CD4-positive, alpha-beta memory T cell (primary cell): ENCODE measurements around the gene TOR1AIP1. TPM values are rescaled to one million over a fixed set of nuclear protein-coding genes. Genes with fewer than 3 reads are reported as not detected.
A peak's percentile ranks its signal among the peaks of the same experiment; 100 is the strongest.

Source experiments
- CTCF ChIA-PET: fragments of 350-600 bp; sonication (Branson Sonifier 250); formaldehyde crosslinking; loops from one replicate; lab custom pipeline; 2021; ENCODE audit warnings: inconsistent platforms; ENCODE audit not compliant: partially characterized antibody; lab: Charles Lee
- POLR2A ChIA-PET: fragments of 350-600 bp; sonication (Branson Sonifier 250); formaldehyde crosslinking; loops from one replicate; lab custom pipeline; 2021; ENCODE audit not compliant: partially characterized antibody; lab: Charles Lee
- DNase-seq, 5 donors: peaks; one replicate each; pipeline versions ENCODE4 v3.0.0 to v3.0.0-alpha.2; 2020 to 2022; ENCODE audit warnings: mixed read lengths in 1 of 5
- H3K27ac ChIP-seq: one replicate; pipeline ENCODE4 v1.7.0; 2013; ENCODE audit warnings: low read depth, low read length
- H3K27me3 ChIP-seq: 2 replicates; pipeline ENCODE4 v1.7.0; 2013; ENCODE audit warnings: mild to moderate bottlenecking, low read length, moderate library complexity; ENCODE audit not compliant: insufficient read depth
- H3K36me3 ChIP-seq: 2 replicates; pipeline ENCODE4 v1.7.0; 2013; ENCODE audit warnings: mild to moderate bottlenecking, low read length, moderate library complexity; ENCODE audit not compliant: insufficient read depth
- H3K4me1 ChIP-seq: 2 replicates; pipeline ENCODE4 v1.7.0; 2013; ENCODE audit warnings: mild to moderate bottlenecking, low read length, moderate library complexity; ENCODE audit not compliant: insufficient read depth
- H3K4me3 ChIP-seq, 2 donors: one replicate each; pipeline ENCODE4 v1.7.0; 2013; ENCODE audit warnings: low read length in 2 of 2, mild to moderate bottlenecking in 1 of 2
- H3K9me3 ChIP-seq, 2 donors: one replicate each; pipeline ENCODE4 v1.7.0; 2013; ENCODE audit warnings: low read length in 2 of 2, control low read depth in 1 of 2; ENCODE audit not compliant: control insufficient read depth in 1 of 2
- H3K27ac Mint-ChIP-seq, 7 donors: one replicate each; pipeline ENCODE4 v1.8.0; 2020 to 2021; ENCODE audit warnings: mixed read lengths in 7 of 7, mild to moderate bottlenecking in 6 of 7, inconsistent platforms in 3 of 7, moderate library complexity in 3 of 7
- H3K27me3 Mint-ChIP-seq, 2 donors: one replicate each; pipeline ENCODE4 v1.8.0; 2020 to 2021; ENCODE audit warnings: mixed read lengths in 2 of 2
- H3K36me3 Mint-ChIP-seq, 2 donors: one replicate each; pipeline ENCODE4 v1.8.0; 2020 to 2021; ENCODE audit warnings: mixed read lengths in 2 of 2, inconsistent platforms in 1 of 2, mild to moderate bottlenecking in 1 of 2
- H3K4me1 Mint-ChIP-seq, 4 donors: one replicate each; pipeline ENCODE4 v1.8.0; 2020 to 2021; ENCODE audit warnings: mixed read lengths in 4 of 4, mild to moderate bottlenecking in 1 of 4
- H3K4me3 Mint-ChIP-seq, 8 donors: one replicate each; pipeline ENCODE4 v1.8.0; 2020 to 2021; ENCODE audit warnings: mixed read lengths in 8 of 8, mild to moderate bottlenecking in 7 of 8, moderate library complexity in 6 of 8, inconsistent platforms in 3 of 8
- H3K9me3 Mint-ChIP-seq, 8 donors: one replicate each; pipeline ENCODE4 v1.8.0; 2020 to 2021; ENCODE audit warnings: mixed read lengths in 8 of 8, mild to moderate bottlenecking in 5 of 8, inconsistent platforms in 3 of 8, moderate library complexity in 1 of 8
- intact Hi-C: fragments of 100-400 bp; cut with micrococcal nuclease; formaldehyde crosslinking; loops from one replicate; pipeline ENCODE4 v1.15.1; 2023
- polyA plus RNA-seq, 2 donors: library from polyadenylated mRNA; unstranded; fragments of 300-500 nt; fragmentation: Illumina TruSeq; gene quantifications; one replicate each; pipeline ENCODE4 v1.2.3, GENCODE V29; 2021
- total RNA-seq, 2 experiments: library from RNA; stranded (reverse); gene quantifications; one replicate each; pipeline ENCODE4 v1.2.3, GENCODE V29; 2021

TOR1AIP1 gene
- total and polyA plus RNA-seq, 4 experiments from 2014 or later: 53.8 to 90.6 (median 70.1) TPM

DNA sequence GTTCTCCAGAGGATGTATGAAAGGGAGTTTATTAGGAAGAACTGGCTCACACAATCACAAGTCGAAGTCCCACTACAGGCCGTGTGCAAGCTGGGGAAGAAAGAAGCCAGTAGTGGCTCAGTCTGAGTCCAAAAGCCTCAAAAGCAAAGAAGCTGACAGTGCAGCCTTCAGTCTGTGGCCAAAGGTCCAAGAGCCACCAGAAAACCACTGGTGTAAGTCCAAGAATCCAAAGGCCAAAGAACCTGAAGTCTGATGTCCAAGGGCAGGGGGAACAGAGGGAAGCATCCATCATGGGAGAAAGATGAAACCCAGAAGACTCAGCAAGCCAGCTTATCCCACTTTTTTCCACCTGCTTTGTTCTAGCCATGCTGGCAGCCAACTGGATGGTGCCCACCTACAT is 51.1 kb downstream of the TOR1AIP1 start:
- Histone ChIP-seq H3K27ac (no peak overlapping the region), H3K27me3 (no peaks in the 10 kb centered on the region), H3K9me3 (no peaks in the 10 kb centered on the region), H3K36me3 (no peaks in the 10 kb centered on the region), H3K4me1 (no peaks in the 10 kb centered on the region), H3K4me3 (no peak overlapping the region)
- Mint-ChIP-seq H3K27me3 (peaks cover 3 to 6% of the 10 kb centered on the region in 2 donors), H3K36me3 (no peaks in the 10 kb centered on the region), H3K4me1 (no peaks in the 10 kb centered on the region), H3K9me3 (no peaks in the 10 kb centered on the region), H3K27ac (no peak overlapping the region), H3K4me3 (no peak overlapping the region)
- intact Hi-C loops: no loop called here
- no peak for DNase-seq
- ChIA-PET POLR2A (interaction anchor here (0.6 kb wide), 1 partner anchor 20 kb away, joined by 3 read pairs; no protein-coding TSS in a partner anchor), CTCF (no interaction called here)

DNA sequence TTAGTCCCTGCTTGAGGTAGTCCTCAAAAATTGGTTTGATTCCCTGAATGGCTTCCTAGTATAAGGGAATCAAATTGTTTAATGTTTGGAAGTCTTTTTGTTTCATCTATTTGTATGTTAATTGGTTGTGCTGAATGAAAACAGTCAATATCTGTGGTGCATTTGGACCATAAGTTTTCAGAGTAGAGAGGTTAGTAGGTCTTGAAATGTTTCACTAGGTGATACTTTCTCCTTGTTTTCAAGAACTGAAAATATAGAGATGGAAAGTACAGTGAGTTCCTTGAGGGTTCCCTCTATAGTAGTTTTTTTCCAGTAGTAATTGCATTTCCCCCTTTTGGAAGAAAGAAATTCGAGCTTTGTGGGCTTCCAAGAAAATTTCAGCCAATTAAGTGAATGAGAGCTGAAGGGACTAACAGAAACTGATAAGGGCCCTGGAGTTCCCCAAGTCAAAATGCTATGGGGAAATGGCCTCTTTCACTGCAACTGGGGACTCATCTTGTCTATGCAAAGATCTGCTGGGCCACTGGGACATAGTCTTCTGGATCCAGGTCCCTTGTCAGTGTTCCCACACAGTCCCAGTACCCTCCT is 53.9 kb downstream of the TOR1AIP1 start:
- ChIA-PET CTCF (no interaction called here), POLR2A (no interaction called here)
- no peaks in the 10 kb centered on the region for H3K4me1 Mint-ChIP-seq
- no peaks in the 10 kb centered on the region for H3K4me1 ChIP-seq
- peaks cover 3 to 6% of the 10 kb centered on the region in 2 donors for H3K27me3 Mint-ChIP-seq
- no peak overlapping the region for H3K4me3 Mint-ChIP-seq
- no peaks in the 10 kb centered on the region for H3K9me3 ChIP-seq
- no peak overlapping the region for H3K4me3 ChIP-seq
- H3K27me3 ChIP-seq: no peaks in the 10 kb centered on the region
- H3K9me3 Mint-ChIP-seq: no peaks in the 10 kb centered on the region
- H3K36me3 Mint-ChIP-seq: no peaks in the 10 kb centered on the region
- DNase-seq: no peak
- no peak overlapping the region for H3K27ac Mint-ChIP-seq
- no peak overlapping the region for H3K27ac ChIP-seq
- no peaks in the 10 kb centered on the region for H3K36me3 ChIP-seq
- intact Hi-C loops: no loop called here

DNA sequence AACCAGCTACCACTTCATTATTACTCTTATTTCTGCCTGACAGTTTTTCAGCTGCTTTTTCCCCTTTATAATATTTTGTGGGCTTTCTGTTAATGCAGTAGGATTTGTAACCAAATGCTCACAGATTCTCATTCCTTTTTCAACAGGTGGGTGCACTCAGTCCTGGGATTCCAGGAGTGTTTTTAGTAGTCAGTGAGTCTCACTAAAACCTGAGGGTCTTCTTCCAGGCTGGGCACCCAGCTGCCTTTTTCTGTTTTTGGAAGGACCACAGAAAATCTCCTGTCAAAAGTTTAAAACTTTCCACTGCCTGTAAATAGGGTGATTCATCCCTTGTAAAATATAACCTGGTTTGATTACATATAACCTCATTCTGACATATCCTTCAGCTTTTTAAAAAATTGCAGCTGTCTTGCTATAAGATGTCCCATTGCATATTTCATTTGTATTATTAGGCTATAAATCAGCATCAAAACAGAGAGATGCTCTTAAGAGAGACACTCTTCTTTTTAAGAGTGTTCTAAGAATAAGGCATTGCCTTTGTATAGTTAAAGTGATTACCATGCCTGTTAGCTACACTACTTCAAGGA is 55.7 kb downstream of the TOR1AIP1 start:
- H3K27me3 Mint-ChIP-seq: peaks cover 3 to 6% of the 10 kb centered on the region in 2 donors
- POLR2A ChIA-PET: no interaction called here
- Histone ChIP-seq H3K4me1 (no peaks in the 10 kb centered on the region), H3K9me3 (no peaks in the 10 kb centered on the region), H3K27ac (no peak overlapping the region), H3K27me3 (no peaks in the 10 kb centered on the region), H3K36me3 (no peaks in the 10 kb centered on the region), H3K4me3 (no peak overlapping the region)
- H3K27ac Mint-ChIP-seq: no peak overlapping the region
- DNase-seq: no peak
- CTCF ChIA-PET: interaction anchor here (0.8 kb wide), 1 partner anchor 128 kb away, joined by 3 read pairs; no protein-coding TSS in a partner anchor
- no peak overlapping the region for H3K4me3 Mint-ChIP-seq
- H3K36me3 Mint-ChIP-seq: no peaks in the 10 kb centered on the region
- H3K9me3 Mint-ChIP-seq: no peaks in the 10 kb centered on the region
- peaks cover 0 to under 1% (median under 1%) of the 10 kb centered on the region in 4 donors for H3K4me1 Mint-ChIP-seq
- intact Hi-C loops: no loop called here

DNA sequence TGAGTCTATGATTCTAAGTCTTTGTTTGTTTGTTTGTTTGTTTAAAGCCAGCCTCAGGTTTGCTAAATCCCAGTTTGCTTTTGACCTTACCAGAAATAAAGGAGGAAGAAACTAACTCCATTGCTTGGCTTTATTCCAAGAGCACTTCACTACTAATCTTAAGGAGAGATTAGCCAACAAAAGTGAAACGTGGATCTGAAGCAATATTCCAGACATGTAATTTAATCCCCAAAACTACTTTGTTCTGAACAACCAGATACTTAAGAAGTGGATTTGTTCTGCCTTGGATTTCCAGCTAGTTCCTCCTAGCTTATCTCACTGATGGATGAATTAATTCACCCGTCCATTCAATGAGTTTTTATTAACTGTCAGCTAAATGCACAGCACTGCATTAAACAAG is 56.7 kb downstream of the TOR1AIP1 start:
- H3K27me3 ChIP-seq: no peaks in the 10 kb centered on the region
- DNase-seq: no peak
- ChIA-PET POLR2A (no interaction called here), CTCF (no interaction called here)
- Mint-ChIP-seq H3K27me3 (peaks cover 3 to 6% of the 10 kb centered on the region in 2 donors), H3K9me3 (no peaks in the 10 kb centered on the region), H3K4me3 (no peak overlapping the region), H3K36me3 (no peaks in the 10 kb centered on the region), H3K4me1 (peaks cover 0 to 2% (median under 1%) of the 10 kb centered on the region in 4 donors), H3K27ac (no peak overlapping the region)
- no peak overlapping the region for H3K4me3 ChIP-seq
- H3K4me1 ChIP-seq: no peaks in the 10 kb centered on the region
- H3K9me3 ChIP-seq: no peaks in the 10 kb centered on the region
- no peak overlapping the region for H3K27ac ChIP-seq
- H3K36me3 ChIP-seq: no peaks in the 10 kb centered on the region
- intact Hi-C loops: no loop called here

DNA sequence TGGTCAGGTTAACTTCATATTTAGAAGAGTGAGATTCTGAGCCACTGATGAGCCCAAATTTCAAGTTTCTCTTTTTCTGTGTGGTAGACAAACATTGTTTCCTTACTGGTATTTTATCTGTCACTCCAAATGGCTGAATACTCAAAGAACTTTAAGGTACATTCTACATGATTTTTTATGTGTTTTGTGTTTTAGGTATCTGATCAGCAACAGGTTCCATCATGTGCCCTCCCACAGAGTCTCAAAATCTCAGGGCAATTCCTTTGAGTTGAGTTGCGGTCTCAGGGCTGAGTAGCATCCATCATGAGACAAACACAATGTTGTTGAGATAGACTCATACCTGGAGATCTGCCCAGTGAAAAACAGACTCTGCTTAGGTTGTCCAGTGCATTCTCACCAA is 57.9 kb downstream of the TOR1AIP1 start:
- POLR2A ChIA-PET: interaction anchor here (0.8 kb wide), 1 partner anchor 14 kb away, joined by 3 read pairs; no protein-coding TSS in a partner anchor
- H3K4me3 Mint-ChIP-seq: no peak overlapping the region
- Histone ChIP-seq H3K27ac (no peak overlapping the region), H3K4me3 (no peak overlapping the region), H3K36me3 (no peaks in the 10 kb centered on the region), H3K27me3 (no peaks in the 10 kb centered on the region), H3K4me1 (no peaks in the 10 kb centered on the region), H3K9me3 (no peaks in the 10 kb centered on the region)
- DNase-seq: no peak
- no peak overlapping the region for H3K27ac Mint-ChIP-seq
- H3K36me3 Mint-ChIP-seq: no peaks in the 10 kb centered on the region
- intact Hi-C loops: no loop called here
- CTCF ChIA-PET: no interaction called here
- H3K9me3 Mint-ChIP-seq: no peaks in the 10 kb centered on the region
- H3K4me1 Mint-ChIP-seq: peaks cover 0 to 2% (median under 1%) of the 10 kb centered on the region in 4 donors
- H3K27me3 Mint-ChIP-seq: peaks cover 3% of the 10 kb centered on the region in 2 donors

DNA sequence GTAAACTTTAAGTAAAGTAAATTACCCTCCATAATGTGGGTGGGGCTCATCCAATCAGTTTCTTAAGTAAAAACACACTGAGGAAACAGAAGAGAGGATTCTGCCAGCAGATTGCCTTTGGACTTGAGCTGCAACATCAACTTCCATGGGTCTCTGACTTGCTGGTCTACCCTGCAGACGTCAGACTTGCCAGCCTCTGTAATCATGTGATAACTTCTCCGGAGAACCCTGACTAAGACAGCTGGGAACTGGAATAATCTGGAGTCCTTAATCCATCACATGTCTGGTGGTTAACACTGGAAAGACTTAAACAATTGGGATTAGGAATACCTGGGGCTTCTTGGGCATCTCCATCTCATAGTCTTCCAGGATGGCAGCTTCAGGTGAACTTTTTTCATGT is 59.4 kb downstream of the TOR1AIP1 start:
- H3K27me3 ChIP-seq: no peaks in the 10 kb centered on the region
- H3K4me1 ChIP-seq: no peaks in the 10 kb centered on the region
- Mint-ChIP-seq H3K27me3 (peaks cover 0 to 3% of the 10 kb centered on the region in 2 donors), H3K4me1 (peaks cover 0 to 2% (median under 1%) of the 10 kb centered on the region in 4 donors), H3K9me3 (no peaks in the 10 kb centered on the region), H3K36me3 (no peaks in the 10 kb centered on the region), H3K27ac (no peak overlapping the region), H3K4me3 (no peak overlapping the region)
- intact Hi-C loops: no loop called here
- no peak for DNase-seq
- no peaks in the 10 kb centered on the region for H3K9me3 ChIP-seq
- no peak overlapping the region for H3K4me3 ChIP-seq
- H3K36me3 ChIP-seq: no peaks in the 10 kb centered on the region
- ChIA-PET CTCF (interaction anchor here (1.0 kb wide), 1 partner anchor 11 kb away, joined by 5 read pairs; no protein-coding TSS in a partner anchor), POLR2A (no interaction called here)
- H3K27ac ChIP-seq: no peak overlapping the region

DNA sequence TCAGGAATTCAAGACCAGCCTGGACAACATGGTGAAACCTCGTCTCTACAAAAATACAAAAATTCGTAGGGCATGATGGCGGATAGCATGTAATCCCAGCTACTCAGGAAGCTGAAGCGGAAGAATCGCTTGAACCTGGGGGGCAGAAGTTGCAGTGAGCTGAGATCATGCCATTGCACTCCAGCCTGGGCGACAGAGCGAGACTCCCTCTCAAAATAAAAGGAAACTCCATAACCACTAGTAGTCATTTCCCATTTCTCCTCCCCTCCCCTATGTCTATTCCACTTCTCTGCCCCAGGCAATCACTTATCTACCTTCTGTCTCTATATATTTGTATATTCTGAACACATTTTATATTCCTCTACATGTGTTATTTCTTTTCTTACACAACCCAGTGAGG is 68.6 kb downstream of the TOR1AIP1 start:
- H3K36me3 Mint-ChIP-seq: peaks cover 0 to 5% of the 10 kb centered on the region in 2 donors
- H3K4me1 Mint-ChIP-seq: peaks cover 15 to 31% (median 23%) of the 10 kb centered on the region in 4 donors
- no peaks in the 10 kb centered on the region for H3K27me3 Mint-ChIP-seq
- ChIA-PET CTCF (interaction anchor here (1.1 kb wide), 1 partner anchor 136 kb away, joined by 4 read pairs; no protein-coding TSS in a partner anchor), POLR2A (interaction anchor here (2.0 kb wide), 1 partner anchor 68 kb away, joined by 11 read pairs; the partner anchor contains the start of gene TOR1AIP1)
- Histone ChIP-seq H3K27me3 (no peaks in the 10 kb centered on the region), H3K4me1 (peaks cover 22% of the 10 kb centered on the region), H3K4me3 (no peak overlapping the region), H3K9me3 (no peaks in the 10 kb centered on the region), H3K36me3 (no peaks in the 10 kb centered on the region), H3K27ac (no peak overlapping the region)
- no peak for DNase-seq
- no peak overlapping the region for H3K4me3 Mint-ChIP-seq
- intact Hi-C loops: loop anchor here (5.0 to 10.0 kb wide), 2 partner anchors 682 to 1154 kb away; partner anchors contain the start of gene XPR1
- H3K9me3 Mint-ChIP-seq: no peaks in the 10 kb centered on the region
- peak overlapping the region in 1 of 7 donors; percentile 83 for H3K27ac Mint-ChIP-seq
